Mesothelial cell of epicardium (in vitro differentiated cells): Measurements from ENCODE around the gene PLD5. TPM values are rescaled to one million over a fixed set of nuclear protein-coding genes. Genes with fewer than 3 reads are reported as not detected.

ENCODE experiments used
- DNase-seq, 2 experiments: peaks; one replicate each; pipeline ENCODE4 v3.0.0; 2021; ENCODE audit warnings: low spot score in 2 of 2; ENCODE audit not compliant: unreplicated experiment in 2 of 2
- H3K27ac Mint-ChIP-seq: 2 replicates; pipeline ENCODE4 v1.8.0; 2021; ENCODE audit warnings: mixed read lengths
- H3K27me3 Mint-ChIP-seq: 2 replicates; pipeline ENCODE4 v1.8.0; 2021; ENCODE audit warnings: low read depth, mixed read lengths
- H3K36me3 Mint-ChIP-seq: 2 replicates; pipeline ENCODE4 v1.8.0; 2021; ENCODE audit warnings: mixed read lengths
- H3K4me1 Mint-ChIP-seq: 2 replicates; pipeline ENCODE4 v1.8.0; 2021; ENCODE audit warnings: mixed read lengths
- H3K4me3 Mint-ChIP-seq: 2 replicates; pipeline ENCODE4 v1.8.0; 2021; ENCODE audit warnings: mild to moderate bottlenecking, moderate library complexity, mixed read lengths
- H3K9me3 Mint-ChIP-seq: 2 replicates; pipeline ENCODE4 v1.8.0; 2021; ENCODE audit warnings: mixed read lengths
- CTCF ChIP-seq: fragments of 200-600 bp; sonication (generic); IDR thresholded peaks from one replicate; pipeline ENCODE4 v1.5.0; 2021; ENCODE audit warnings: antibody characterized with exemption; ENCODE audit not compliant: unreplicated experiment
- total RNA-seq: library from RNA; stranded (reverse); gene quantifications from 3 replicates; pipeline ENCODE4 v1.2.1, GENCODE V29; 2021

PLD5 gene
- total RNA-seq, 1 donor from 2014 or later, result 4.3 TPM

GRCh38 chr1:242542271-242542670 is 17.8 kb upstream of the PLD5 start:
- Mint-ChIP-seq H3K9me3 (no peaks in the 10 kb centered on the region), H3K36me3 (no peaks in the 10 kb centered on the region), H3K27me3 (peaks cover 9% of the 10 kb centered on the region), H3K4me1 (no peaks in the 10 kb centered on the region), H3K4me3 (no peak overlapping the region), H3K27ac (no peak overlapping the region)
- TF ChIP-seq CTCF, result no peak
- no peak for DNase-seq

GRCh38 chr1:242535986-242536385 is 11.5 kb upstream of the PLD5 start:
- no peak overlapping the region for H3K27ac Mint-ChIP-seq

GRCh38 chr1:242534753-242535152 is 10.3 kb upstream of the PLD5 start:
- Mint-ChIP-seq H3K4me3 (no peak overlapping the region), H3K27me3 (peaks cover 9% of the 10 kb centered on the region), H3K9me3 (no peaks in the 10 kb centered on the region), H3K27ac (no peak overlapping the region), H3K4me1 (peaks cover 16% of the 10 kb centered on the region), H3K36me3 (no peaks in the 10 kb centered on the region)
- no peak for DNase-seq
- TF ChIP-seq CTCF, result no peak

More at GRCh38 chr1:242535986-242536385, 11.5 kb upstream of the PLD5 start:
- Mint-ChIP-seq H3K36me3 (no peaks in the 10 kb centered on the region), H3K9me3 (no peaks in the 10 kb centered on the region), H3K27me3 (peaks cover 16% of the 10 kb centered on the region), H3K4me3 (no peak overlapping the region), H3K4me1 (peaks cover 10% of the 10 kb centered on the region)
- no peak for TF ChIP-seq CTCF
- no peak for DNase-seq

- Mint-ChIP-seq H3K27ac (no peak overlapping the region), H3K9me3 (no peaks in the 10 kb centered on the region), H3K27me3 (peaks cover 21% of the 10 kb centered on the region), H3K4me3 (no peak overlapping the region), H3K36me3 (no peaks in the 10 kb centered on the region), H3K4me1 (peaks cover 13% of the 10 kb centered on the region)
- no peak for DNase-seq
- no peak for TF ChIP-seq CTCF
Observed at GRCh38 chr1:242530761-242531160, 6.3 kb upstream of the PLD5 start.

- DNase-seq, result no peak
- H3K4me1 Mint-ChIP-seq, result peaks cover 20% of the 10 kb centered on the region
- H3K27me3 Mint-ChIP-seq, result peaks cover 54% of the 10 kb centered on the region
- no peak overlapping the region for H3K27ac Mint-ChIP-seq
- no peaks in the 10 kb centered on the region for H3K36me3 Mint-ChIP-seq
- H3K4me3 Mint-ChIP-seq, result peak overlapping the region; percentile 77
- no peak for TF ChIP-seq CTCF
- no peaks in the 10 kb centered on the region for H3K9me3 Mint-ChIP-seq
Observed at GRCh38 chr1:242525769-242526168, 1.3 kb upstream of the PLD5 start.

- H3K4me3 Mint-ChIP-seq, result peak overlapping the region; percentile 77
- H3K9me3 Mint-ChIP-seq, result no peaks in the 10 kb centered on the region
- TF ChIP-seq CTCF, result no peak
- H3K4me1 Mint-ChIP-seq, result peaks cover 16% of the 10 kb centered on the region
- no peak overlapping the region for H3K27ac Mint-ChIP-seq
- H3K27me3 Mint-ChIP-seq, result peaks cover 59% of the 10 kb centered on the region
- H3K36me3 Mint-ChIP-seq, result no peaks in the 10 kb centered on the region
- DNase-seq, result no peak
Observed at GRCh38 chr1:242525360-242525722, 844 bp upstream of the PLD5 start.
